NB4 (cell line): ENCODE results near the gene COPS3.

Source experiments
- DNase-seq: peaks from one replicate; pipeline ENCODE4 v3.0.0; 2010; ENCODE audit warnings: low read depth
- H3K4me3 ChIP-seq: one replicate; pipeline ENCODE4 v1.5.1; 2011; ENCODE audit warnings: mild to moderate bottlenecking, low read depth, low read length, moderate library complexity
- MYC ChIP-seq: IDR thresholded peaks from 2 replicates; pipeline ENCODE4 v1.6.1; 2011; ENCODE audit warnings: low read depth, low read length
- POLR2A ChIP-seq: IDR thresholded peaks from 2 replicates; pipeline ENCODE4 v1.6.1; 2011; ENCODE audit warnings: mild to moderate bottlenecking; ENCODE audit not compliant: insufficient read length; ENCODE audit errors: extremely low read depth
- TF ChIP-seq, protein P1 (sequence below): IDR thresholded peaks from one replicate; pipeline ENCODE4 v1.5.1; 2012; ENCODE audit warnings: low read depth, low read length
- TF ChIP-seq, protein P2 (sequence below): IDR thresholded peaks from 2 replicates; pipeline ENCODE4 v1.6.1; 2011; ENCODE audit warnings: low read depth, low read length

Gene COPS3

DNA sequence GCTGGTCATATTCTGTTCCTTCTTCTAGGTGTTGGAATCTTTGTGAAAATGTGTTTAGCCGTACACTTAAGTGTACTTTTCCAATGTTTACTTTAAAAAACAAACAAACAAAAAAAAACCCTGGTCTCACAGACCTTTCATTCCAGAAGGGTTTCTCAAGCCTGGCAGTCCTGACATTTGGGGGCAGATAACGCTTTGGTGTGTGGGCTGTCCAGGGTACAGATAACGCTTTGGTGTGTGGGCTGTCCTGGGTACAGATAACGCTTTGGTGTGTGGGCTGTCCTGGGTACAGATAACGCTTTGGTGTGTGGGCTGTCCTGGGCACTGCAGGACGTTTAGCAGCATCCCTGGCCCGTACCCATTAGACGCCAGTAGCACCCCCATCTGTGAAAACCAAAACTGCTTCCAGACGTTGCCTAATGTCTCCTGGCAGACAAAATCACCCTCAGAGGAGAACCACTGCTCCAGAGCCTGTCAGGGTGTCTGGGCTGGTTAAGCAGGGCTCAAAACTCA lies 28.8 kb downstream of the COPS3 start:
- no peak for DNase-seq
- TF ChIP-seq, protein P1, sequence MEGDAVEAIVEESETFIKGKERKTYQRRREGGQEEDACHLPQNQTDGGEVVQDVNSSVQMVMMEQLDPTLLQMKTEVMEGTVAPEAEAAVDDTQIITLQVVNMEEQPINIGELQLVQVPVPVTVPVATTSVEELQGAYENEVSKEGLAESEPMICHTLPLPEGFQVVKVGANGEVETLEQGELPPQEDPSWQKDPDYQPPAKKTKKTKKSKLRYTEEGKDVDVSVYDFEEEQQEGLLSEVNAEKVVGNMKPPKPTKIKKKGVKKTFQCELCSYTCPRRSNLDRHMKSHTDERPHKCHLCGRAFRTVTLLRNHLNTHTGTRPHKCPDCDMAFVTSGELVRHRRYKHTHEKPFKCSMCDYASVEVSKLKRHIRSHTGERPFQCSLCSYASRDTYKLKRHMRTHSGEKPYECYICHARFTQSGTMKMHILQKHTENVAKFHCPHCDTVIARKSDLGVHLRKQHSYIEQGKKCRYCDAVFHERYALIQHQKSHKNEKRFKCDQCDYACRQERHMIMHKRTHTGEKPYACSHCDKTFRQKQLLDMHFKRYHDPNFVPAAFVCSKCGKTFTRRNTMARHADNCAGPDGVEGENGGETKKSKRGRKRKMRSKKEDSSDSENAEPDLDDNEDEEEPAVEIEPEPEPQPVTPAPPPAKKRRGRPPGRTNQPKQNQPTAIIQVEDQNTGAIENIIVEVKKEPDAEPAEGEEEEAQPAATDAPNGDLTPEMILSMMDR, result no peak
- no peak for TF ChIP-seq POLR2A
- no peak for TF ChIP-seq MYC
- TF ChIP-seq, protein P2, sequence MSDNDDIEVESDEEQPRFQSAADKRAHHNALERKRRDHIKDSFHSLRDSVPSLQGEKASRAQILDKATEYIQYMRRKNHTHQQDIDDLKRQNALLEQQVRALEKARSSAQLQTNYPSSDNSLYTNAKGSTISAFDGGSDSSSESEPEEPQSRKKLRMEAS, result no peak
- no peak overlapping the region for H3K4me3 ChIP-seq

DNA sequence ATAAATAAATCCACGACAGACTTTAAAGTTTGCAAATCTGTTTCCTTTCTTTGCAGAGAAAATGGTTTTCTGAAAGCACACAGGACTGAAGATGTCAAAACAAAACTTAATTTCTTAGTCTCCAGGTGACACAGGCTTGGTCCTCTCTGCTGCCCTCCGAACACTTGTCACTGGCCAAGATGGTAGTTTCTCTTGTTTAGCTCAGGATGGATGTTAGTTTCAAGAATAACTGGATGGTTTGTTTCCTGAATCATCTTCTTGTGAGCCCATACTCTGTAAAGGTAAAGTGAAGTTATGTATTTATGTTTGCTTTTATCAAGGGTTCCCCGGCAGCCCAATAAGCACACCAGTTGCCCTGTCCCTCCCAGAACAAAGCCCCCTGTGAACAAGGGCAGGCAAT lies 34.2 kb downstream of the COPS3 start:
- no peak for DNase-seq
- TF ChIP-seq, protein P1, result no peak
- TF ChIP-seq POLR2A (no peak), MYC (no peak)
- TF ChIP-seq, protein P2, result no peak
- H3K4me3 ChIP-seq, result no peak overlapping the region

DNA sequence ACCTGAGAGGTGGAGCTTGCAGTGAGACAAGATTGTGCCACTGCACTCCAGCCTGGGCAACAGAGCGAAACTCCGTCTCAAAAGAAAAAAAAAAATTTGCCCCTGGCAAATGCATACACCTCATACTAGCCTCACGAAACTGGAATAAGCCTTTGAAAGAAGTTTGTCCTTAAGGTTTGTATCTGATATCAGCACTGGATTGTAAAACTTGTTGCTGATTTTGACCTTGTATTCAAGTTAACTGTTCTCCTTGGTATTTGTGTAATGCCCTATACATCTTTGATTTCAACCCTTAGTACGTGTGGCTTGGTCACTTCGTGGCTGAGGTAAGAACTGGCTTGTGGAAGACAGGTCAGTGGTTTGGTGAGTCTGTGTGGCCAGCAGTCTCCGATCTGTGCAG lies 37.9 kb downstream of the COPS3 start:
- no peak for DNase-seq
- no peak for TF ChIP-seq POLR2A
- TF ChIP-seq, protein P2, result no peak
- TF ChIP-seq, protein P1, result no peak
- no peak for TF ChIP-seq MYC
- H3K4me3 ChIP-seq, result no peak overlapping the region

DNA sequence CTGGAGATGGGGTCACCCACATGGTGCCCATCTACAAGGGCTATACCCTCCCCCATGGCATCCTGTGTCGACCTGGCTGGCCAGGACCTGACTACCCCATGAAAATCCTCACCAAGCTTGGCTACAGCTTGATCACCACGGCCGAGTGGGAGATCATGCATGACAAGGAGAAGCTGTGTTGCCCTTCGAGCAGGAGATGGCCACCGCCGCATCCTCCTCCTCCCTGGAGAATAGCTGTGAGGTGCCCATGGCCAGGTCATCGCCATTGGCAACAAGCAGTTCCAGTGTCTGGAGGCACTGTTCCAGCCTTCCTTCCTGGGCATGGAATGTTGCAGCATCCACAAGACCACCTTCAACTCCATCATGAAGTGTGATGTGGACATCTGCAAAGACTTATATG lies 38.8 kb downstream of the COPS3 start:
- H3K4me3 ChIP-seq, result no peak overlapping the region
- no peak for DNase-seq
- TF ChIP-seq MYC, result no peak
- TF ChIP-seq, protein P2, result no peak
- TF ChIP-seq, protein P1, result no peak
- no peak for TF ChIP-seq POLR2A

DNA sequence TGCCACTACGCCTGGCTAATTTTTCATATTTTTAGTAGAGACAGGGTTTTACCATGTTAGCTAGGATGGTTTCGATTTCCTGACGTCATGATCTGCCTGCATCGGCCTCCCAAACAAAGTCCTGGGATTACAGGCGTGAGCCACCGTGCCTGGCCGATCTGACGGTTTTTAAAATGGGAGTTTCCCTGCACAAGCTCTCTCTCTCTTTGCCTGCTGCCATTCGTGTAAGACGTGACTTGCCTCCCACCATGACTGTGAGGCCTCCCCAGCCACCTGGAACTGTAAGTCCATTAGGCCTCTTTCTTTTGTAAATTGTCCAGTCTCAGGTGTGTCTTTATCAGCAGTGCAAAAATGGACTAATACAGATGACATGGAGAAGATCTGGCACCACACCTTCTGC lies 39.4 kb downstream of the COPS3 start:
- no peak for DNase-seq
- TF ChIP-seq, protein P1, result no peak
- TF ChIP-seq POLR2A (no peak), MYC (no peak)
- TF ChIP-seq, protein P2, result no peak
- H3K4me3 ChIP-seq, result no peak overlapping the region

DNA sequence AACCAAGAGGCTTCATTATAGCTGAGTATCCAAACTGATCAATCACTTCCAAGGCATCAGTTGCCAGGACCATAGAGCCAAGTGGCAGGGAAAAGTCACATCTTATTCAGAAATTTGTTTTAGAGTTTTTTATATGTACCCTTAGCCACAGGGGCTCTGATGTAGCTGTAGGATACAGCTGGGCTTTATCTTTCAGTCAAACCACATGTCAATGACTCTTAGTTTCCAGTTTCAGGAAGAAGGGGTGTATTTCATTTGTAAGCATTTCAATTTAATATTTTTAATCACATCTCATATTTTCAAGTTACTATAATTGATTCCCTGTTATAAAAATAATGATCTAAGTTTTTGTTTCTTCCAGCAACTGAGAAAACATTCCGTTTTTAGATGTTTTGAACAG lies 41.2 kb downstream of the COPS3 start:
- H3K4me3 ChIP-seq, result no peak overlapping the region

More for the DNA sequence above, 41.2 kb downstream of the COPS3 start:
- TF ChIP-seq, protein P2, result no peak
- TF ChIP-seq MYC, result no peak
- no peak for TF ChIP-seq POLR2A
- TF ChIP-seq, protein P1, result no peak
- no peak for DNase-seq
